HG03066 (cell line): ENCODE results near the gene IL27RA.

Source experiments
- ATAC-seq: cut with Tn5 transposase; IDR thresholded peaks from one replicate; pipeline ENCODE4 v1.9.1; 2021; ENCODE audit warnings: low read depth; ENCODE audit not compliant: unreplicated experiment

The IL27RA gene

DNA sequence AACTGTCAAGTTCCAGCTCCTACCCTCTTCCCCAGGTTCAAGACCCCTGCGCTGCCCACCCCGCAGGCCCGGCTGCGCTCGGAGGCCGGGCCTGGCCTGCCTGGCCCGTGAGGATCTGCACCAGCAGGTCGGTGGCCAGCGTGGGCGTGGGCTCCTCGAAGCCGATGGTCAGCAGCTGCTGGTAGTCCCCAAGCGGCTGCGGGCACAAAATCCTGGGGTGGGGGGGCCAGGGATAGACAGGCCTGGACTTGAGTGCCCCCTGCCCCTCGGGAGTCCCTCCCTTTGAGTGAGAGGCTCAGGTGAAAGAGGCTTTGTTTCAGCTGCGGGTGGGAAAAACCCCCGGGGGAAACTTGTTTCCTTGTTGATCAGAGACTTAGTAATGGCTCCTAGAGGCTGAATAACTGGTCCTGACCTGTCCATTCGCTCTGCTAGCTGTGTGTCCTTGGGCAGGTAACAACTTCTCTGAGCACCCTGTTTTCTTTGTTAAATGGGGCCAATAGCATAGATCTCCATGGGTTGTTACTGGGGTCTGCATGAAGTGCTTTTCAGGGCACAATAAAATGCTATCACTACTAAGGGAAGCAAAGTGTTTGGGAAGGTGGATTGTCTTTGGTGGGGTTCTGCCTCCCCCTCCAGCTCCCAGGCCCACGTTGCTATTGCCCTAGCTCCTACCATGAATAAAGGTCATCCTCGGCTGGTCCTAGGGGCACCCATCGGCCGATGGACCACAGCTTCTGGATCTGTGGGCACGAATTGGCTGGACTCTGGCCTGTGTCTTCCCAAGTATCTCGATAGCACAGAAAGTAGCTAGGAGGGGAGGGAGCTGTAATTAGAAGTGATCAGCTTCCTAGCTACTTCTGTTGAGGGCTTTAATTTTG is 50.5 kb downstream of the IL27RA start:
- ATAC-seq, result peak; percentile 32

DNA sequence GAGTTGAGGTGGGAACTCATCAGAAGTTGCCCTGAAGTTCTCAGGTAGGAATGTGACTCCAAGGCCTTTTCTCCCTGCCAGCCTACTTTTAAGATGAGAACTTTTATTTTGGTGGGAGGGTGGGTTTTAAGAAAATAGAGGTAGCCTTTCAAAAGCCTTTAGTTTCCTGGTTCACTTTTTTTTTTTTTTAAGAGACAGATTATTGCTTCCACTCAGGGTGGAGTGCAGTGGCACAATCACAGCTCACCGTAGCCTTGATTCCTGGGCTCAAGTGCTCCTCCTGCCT is 51.1 kb downstream of the IL27RA start:
- no peak for ATAC-seq

DNA sequence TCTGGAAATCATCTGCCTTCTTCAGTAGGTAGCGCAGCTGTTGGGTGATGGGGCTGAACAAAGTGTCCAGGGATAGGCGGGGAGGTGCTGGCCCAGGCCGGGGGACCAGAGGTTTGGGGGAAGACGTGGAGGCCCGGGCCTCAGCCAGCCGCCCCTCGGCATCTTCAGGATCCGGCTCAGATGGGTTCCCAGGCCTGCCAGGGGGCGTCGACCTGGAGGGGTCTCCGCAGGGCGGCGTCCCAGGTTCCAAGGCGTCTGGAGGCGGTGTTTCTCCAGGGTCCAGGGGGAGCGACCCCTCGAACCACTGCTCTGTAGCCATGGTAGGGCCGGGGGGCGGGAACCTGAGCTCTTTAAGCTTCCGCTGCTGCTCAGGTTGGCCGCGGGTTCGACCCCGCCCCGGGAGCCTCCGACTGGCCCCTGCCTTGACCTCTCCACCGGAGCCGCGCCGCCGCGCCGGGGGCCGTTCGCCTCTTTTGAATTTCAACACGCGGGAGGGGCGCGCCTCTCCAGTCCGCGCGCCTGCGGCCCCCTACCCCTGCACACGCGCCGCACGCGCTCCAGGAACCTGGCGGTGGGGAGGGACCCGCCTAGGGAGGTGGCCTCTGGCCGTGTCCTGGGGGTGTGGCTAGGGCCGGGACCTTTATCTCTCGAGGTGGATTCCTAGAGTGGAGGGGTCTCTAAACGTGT is 53.9 kb downstream of the IL27RA start, which contains the start of gene C19orf67:
Gene C19orf67, minus strand, starts transcription at position 475 of the 687 bp plus-strand sequence. Its CDS starts 156 bp downstream, at position 319.
- ATAC-seq, result no peak

DNA sequence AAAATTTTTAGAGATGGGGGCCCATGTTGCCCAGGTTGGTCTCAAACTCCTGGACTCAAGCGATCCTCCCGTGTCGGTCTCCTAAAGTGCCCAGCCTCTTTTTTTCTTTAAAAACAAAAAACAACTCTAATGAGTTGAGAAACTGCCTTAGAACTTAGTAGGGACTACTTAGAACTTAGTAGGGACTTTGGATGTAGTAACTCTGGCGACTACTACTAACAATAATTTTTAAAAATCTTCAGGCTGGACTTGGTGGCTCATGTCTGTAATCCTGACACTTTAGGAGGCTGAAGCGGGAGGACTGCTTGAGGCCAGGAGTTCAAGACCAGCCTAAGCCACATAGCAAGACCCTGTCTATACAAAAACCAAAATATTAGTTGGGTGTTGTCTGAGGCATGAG is 54.5 kb downstream of the IL27RA start:
- no peak for ATAC-seq

DNA sequence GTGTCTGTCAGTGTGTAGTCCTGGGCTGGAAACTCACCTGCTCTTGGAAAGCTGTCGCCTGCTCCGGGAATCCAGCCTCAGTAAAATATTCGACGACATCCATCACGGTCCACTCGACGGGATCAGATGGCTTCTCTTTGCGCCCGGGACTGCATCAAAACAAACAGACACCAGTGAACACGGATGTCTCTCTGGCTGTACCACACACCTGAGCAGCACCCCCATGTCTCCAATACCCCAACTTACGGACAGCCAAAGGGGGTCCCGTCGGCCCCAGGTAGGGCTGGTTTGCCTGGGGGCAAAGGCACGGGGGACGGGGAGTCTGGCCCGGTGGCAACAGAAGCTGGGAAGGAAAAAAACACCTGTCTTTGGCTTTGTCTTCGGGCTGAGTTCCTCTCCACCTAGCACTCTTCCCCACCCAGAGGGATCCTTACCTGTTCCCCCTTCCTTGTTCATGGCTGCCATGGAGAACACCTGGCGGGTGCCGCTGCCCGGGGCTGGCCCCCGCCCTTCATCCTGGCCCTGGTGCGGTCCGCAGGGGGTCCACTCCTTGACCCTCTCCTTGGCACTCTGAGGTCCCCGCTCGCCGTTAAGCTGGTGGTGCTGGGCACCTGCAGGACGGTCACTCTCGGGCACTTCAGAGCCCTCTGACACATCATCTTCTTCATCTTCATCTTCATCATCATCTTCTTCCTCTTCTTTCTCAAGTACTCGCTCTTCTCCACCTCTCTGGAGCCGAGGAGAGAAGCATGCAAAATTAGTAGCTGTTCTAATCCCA is 57.3 kb downstream of the IL27RA start:
- no peak for ATAC-seq

GRCh38 chr19:14089412-14089661 is 57.8 kb downstream of the IL27RA start:
- no peak for ATAC-seq

GRCh38 chr19:14089662-14090508 is 58.3 kb downstream of the IL27RA start:
- ATAC-seq, result no peak

DNA sequence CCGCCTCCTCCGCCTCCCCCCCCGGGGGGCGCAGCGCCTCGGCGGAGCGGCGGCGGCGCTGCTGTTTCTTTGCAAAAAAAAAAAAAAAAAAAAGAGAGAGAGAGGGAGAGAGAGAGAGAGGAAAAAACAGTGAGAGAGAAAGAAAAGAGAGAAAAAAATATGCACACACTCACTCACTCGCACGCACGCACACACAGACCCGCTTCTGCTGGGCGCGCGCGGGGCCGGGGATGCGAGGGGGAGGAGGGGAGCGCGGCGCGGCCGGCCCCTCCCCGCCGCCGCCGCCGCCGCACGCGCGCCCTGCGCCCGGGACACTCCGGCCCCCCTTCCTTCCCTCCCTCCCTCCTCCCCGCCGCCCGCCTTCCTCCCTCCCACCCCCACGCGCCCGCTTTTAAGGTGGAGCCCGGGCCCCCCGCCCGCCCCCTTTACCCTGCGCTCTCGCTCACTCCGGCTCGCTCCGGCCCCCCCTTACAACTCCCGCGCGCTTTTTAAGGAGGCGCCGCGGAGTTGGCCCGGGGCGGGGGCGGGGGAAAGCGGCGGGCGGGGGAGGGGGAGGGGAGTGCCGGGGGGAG is 59.0 kb downstream of the IL27RA start, which contains the start of gene SAMD1:
Gene SAMD1, minus strand, starts transcription at position 243 of the 572 bp plus-strand sequence.
- ATAC-seq, result peak; percentile 32

GRCh38 chr19:14091081-14091812 is 59.7 kb downstream of the IL27RA start:
- ATAC-seq, result peak; percentile 49

- ATAC-seq, result peak; percentile 11
These were observed 60.4 kb downstream of the IL27RA start for GRCh38 chr19:14091813-14092462.

- ATAC-seq, result no peak
These were observed 61.7 kb downstream of the IL27RA start for GRCh38 chr19:14093117-14093823.

DNA sequence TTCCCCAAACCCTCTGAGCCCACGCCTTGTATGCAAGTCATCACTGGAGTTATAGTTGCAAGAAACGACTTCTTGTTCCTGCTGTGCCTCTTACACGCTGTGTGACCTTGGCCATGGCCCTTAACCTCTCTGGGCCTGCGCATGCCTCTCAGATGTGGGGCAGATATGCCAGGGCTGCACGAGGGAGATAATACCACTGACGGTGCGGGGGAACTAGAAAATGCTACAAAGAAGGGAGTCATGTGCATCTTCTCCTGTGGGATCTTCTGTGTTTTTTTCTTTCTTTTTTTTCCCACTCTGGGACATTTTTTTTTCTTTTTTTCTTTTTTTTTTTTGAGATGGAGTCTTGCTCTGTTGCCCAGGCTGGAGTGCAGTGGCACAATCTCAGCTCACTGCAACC is 63.3 kb downstream of the IL27RA start:
- ATAC-seq, result no peak

DNA sequence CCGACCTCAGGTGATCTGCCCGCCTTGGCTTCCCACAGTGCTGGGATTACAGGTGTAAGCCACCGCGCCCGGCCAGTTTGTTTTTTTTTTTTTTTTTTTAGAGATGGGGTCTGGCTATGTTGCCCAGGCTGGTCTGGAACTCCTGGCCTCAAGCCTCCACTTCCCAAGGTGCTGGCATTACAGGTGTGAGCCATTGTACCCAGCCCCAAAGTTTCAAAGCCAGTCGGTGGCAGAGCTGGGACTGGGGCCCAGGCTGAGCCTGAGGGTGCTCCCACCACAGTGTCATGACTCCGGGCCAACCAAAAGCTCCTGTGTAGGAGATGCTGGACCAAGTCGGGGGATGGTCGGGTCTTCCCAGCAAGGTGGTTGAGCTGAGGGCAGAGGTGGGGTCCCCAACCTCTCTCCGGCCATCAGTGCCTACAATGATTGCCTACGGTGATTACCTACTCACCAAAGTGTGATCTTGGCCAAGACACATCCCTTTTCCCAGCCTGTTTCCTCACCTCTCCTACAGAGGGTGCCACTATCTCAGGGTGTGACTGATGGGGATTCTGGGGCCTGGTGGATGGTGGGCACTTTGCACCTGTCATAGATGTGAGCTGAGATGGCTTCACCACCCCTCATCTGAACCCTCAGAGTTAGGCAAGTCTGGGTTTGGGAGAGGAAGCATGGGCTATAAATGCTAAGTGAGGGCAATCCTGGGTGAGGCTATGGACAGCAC is 64.9 kb downstream of the IL27RA start:
- no peak for ATAC-seq

- ATAC-seq, result no peak
These were observed 66.1 kb downstream of the IL27RA start for GRCh38 chr19:14097532-14098151.

- ATAC-seq, result no peak
These were observed 69.5 kb downstream of the IL27RA start for GRCh38 chr19:14101003-14101545.

DNA sequence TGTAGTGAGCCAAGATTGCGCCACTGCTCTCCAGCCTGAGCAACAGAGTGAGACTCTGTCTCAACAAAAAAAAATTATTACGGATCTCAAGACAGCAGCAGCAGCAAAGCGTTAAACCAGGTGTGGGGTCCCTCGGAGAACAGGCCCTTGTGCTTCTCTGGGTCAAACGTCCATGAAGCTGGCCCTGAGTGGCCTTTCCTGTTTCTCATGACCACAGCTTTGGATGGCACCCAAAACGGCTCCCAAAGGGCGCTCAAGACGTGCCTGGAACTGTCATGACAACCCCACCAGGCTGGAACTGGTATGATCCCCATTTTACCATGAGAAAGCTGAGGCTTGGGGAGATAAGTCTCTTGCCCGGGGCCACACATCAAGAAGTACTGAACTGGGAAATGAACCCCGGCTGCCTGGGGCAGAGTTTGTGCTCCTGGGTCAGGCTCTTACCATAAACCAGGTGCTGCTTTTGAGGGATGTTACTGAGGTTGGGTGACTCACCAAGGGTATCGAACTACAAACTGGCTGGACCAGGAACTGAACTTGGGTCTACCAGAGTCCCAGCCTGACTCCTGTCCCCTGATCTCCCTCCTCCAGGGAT is 70.6 kb downstream of the IL27RA start:
- no peak for ATAC-seq

DNA sequence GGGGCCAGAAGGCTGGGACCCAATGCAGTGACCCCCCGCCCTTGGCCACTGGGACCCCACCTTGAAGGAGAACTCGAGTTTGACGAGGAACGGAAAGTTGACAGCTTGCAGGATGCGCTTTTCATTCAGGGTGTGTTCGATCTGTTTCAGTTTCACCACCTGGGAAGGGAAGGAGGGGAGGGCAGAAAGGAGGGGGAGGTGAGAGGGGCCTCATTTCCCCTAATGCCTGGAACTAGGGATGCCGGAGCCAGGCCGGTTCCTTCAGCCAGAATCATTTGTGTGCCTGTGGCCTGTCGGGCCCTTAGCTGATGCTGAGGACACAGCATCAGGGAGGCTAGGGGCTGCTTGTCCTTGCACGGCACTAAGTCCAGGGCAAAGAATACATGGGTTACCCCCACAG is 71.2 kb downstream of the IL27RA start:
- ATAC-seq, result no peak
